Ovary (tissue), 3 donors: ENCODE data around the gene RNF208.

Source experiments
- CTCF ChIP-seq, 3 donors: fragments of 450-650 bp in 2 of 3; fragments of 200-600 bp in 1 of 3; IDR thresholded peaks; one replicate each; pipeline versions ENCODE4 v1.5.1 to v1.8.0; 2016 to 2022; ENCODE audit warnings: antibody characterized with exemption in 3 of 3, mild to moderate bottlenecking in 1 of 3
- EP300 ChIP-seq: sonication (generic); formaldehyde crosslinking; IDR thresholded peaks from one replicate; pipeline ENCODE4 v1.6.1; 2017; ENCODE audit warnings: antibody characterized with exemption
- POLR2A ChIP-seq: fragments of 450-650 bp; IDR thresholded peaks from one replicate; pipeline ENCODE4 v1.6.1; 2017; ENCODE audit warnings: antibody characterized with exemption, mild to moderate bottlenecking, moderate library complexity
- donor health status: DM: no; HTN: no; CAD: no.

- TF ChIP-seq CTCF (IDR thresholded peaks at IDR 0.05) (no peak), POLR2A (peak; percentile 13), EP300 (no peak)
These were observed 18.3 kb upstream of the RNF208 start for GRCh38 chr9:137240318-137240840.
